Measurements from ENCODE around the gene RRAD. TPM values are rescaled to one million over a fixed set of nuclear protein-coding genes. Genes with fewer than 3 reads are reported as not detected.
A peak's percentile ranks its signal among the peaks of the same experiment; 100 is the strongest.

The RRAD gene
- total and polyA plus RNA-seq, 2 of the 4 experiments (the other 2 are of a cell fraction) = 1.3 to 2.1 TPM

DNA sequence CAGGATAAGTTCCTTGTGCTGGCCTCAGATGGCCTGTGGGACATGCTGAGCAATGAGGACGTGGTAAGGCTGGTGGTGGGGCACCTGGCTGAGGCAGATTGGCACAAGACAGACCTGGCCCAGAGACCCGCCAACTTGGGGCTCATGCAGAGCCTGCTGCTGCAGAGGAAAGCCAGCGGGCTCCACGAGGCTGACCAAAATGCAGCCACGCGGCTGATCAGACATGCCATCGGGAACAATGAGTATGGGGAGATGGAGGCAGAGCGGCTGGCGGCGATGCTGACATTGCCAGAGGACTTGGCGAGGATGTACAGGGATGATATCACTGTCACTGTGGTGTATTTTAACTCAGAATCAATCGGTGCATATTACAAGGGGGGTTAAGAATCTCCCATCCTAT lies 39.8 kb downstream of the RRAD start:
- BruUV-seq (replicated peaks) = no TSS peak
- no peak for ATAC-seq (ENCODE audit: low read depth)

More for the DNA sequence above, 39.8 kb downstream of the RRAD start:
- dilution Hi-C loops (cut with HindIII; ENCODE audit: low sequenced_read_pairs, unreplicated experiment) (no loop called here), in situ Hi-C loops (cut with MboI; ENCODE audit: low sequenced_read_pairs) (no loop called here), intact Hi-C loops (cut with micrococcal nuclease) (no loop called here)
- H2BK15ac ChIP-seq (ENCODE audit: low read depth, low read length) = no peak overlapping the region
- H3K36me3 ChIP-seq (ENCODE audit: control insufficient read depth, insufficient read depth, low read length) = peaks cover 16% of the 10 kb centered on the region
- peaks cover 15 to 48% of the 10 kb centered on the region in 2 experiments for H3K79me1 ChIP-seq (ENCODE audit: low read depth in 1 of 2, low read length in 2 of 2)
- no peak for DNase-seq
- H2BK120ac ChIP-seq (ENCODE audit: low read depth, low read length) = peak overlapping the region; percentile 5; the same call in 1 of the 2 replicates
- peak overlapping the region; percentile 24 for H3K4ac ChIP-seq (ENCODE audit: low read depth, low read length)
- H3K18ac ChIP-seq (ENCODE audit: low read depth, low read length) = no peak overlapping the region; the same call in 1 of the 2 replicates
- no peak overlapping the region for H2AFZ ChIP-seq (replicated peaks; ENCODE audit: low read length, poor library complexity)
- peak overlapping the region; percentile 66 for H2BK5ac ChIP-seq (ENCODE audit: low read depth, low read length, poor library complexity, severe bottlenecking)
- H3K9me1 ChIP-seq (ENCODE audit: insufficient read depth, low read length) = peaks cover 13% of the 10 kb centered on the region
- TF ChIP-seq POLR2A (IDR thresholded peaks at IDR 0.05; ENCODE audit: low read depth, low read length) (no peak), RCOR1 (IDR thresholded peaks at IDR 0.05; ENCODE audit: insufficient replicate concordance, low read length) (no peak), SMC3 (IDR thresholded peaks at IDR 0.05; ENCODE audit: low read depth, low read length) (no peak), RFX5 (IDR thresholded peaks at IDR 0.05; ENCODE audit: low read depth, low read length) (no peak), NFE2L2 (IDR thresholded peaks at IDR 0.05; ENCODE audit: low read depth, low read length) (no peak), RAD21 (IDR thresholded peaks at IDR 0.05; ENCODE audit: low read length) (no peak)
- H3K56ac ChIP-seq (ENCODE audit: extremely low read depth, insufficient read depth, low read length) = no peak overlapping the region
- no peak overlapping the region for H4K8ac ChIP-seq (ENCODE audit: low read depth in 2 of 2, low read length in 2 of 2)
- H2AK5ac ChIP-seq (ENCODE audit: low read depth, low read length) = peak overlapping the region; percentile 63; the same call in 1 of the 2 replicates
- 0 out of 2 replicates have a peak overlapping the region, but pooled peaks have one; percentile 1 for H2BK20ac ChIP-seq (ENCODE audit: low read depth, low read length)
- H2AK9ac ChIP-seq (replicated peaks; ENCODE audit: low read depth, low read length, poor library complexity) = peak overlapping the region; percentile 6
- H3K4me2 ChIP-seq (ENCODE audit: low read depth, low read length) = no peak overlapping the region
- no peaks in the 10 kb centered on the region for H3K9me3 ChIP-seq (ENCODE audit: control insufficient read depth, insufficient read depth, low read length)
- H4K5ac ChIP-seq (ENCODE audit: low read depth, low read length) = no peak overlapping the region; the same call in 1 of the 2 replicates
- H3K27ac ChIP-seq (ENCODE audit: insufficient read depth, low read length) = peak overlapping the region; percentile 26; the same call in 1 of the 2 replicates
- H3K4me1 ChIP-seq (ENCODE audit: control insufficient read depth, insufficient read depth, low read length) = peaks cover 16% of the 10 kb centered on the region
- H3K27me3 ChIP-seq (ENCODE audit: control insufficient read depth, insufficient read depth, low read length) = no peaks in the 10 kb centered on the region
- CTCF ChIA-PET = interaction anchor here (1.0 to 2.2 kb wide), 2 partner anchors 10 to 12 kb away, joined by 4 to 9 read pairs; no protein-coding TSS in a partner anchor
- POLR2A ChIA-PET (ENCODE audit: unreplicated experiment) = interaction anchor here (0.9 kb wide), 1 partner anchor 13 kb away, joined by 4 read pairs; no protein-coding TSS in a partner anchor
- no peak overlapping the region; the same call in 1 of the 2 replicates for H4K91ac ChIP-seq (ENCODE audit: insufficient read depth, low read depth, low read length)
- no peak overlapping the region for H3K9ac ChIP-seq (ENCODE audit: low read depth, low read length)
- WGBS, 2 experiments (ENCODE audit: extremely low coverage in 2 of 2, insufficient read length in 1 of 2) = 95% methylated on average over 4 of the region's 12 CpGs; no CpG with 5 or more reads in 1 of the 2 experiments
- no peak overlapping the region for H3K14ac ChIP-seq (replicated peaks; ENCODE audit: low read depth, low read length)
- H3K4me3 ChIP-seq (ENCODE audit: insufficient read depth, low read depth, low read length) = no peak overlapping the region
- peaks cover 10% of the 10 kb centered on the region; the same call in 1 of the 2 replicates for H4K20me1 ChIP-seq (ENCODE audit: insufficient read depth, low read length)
- H3K23ac ChIP-seq (ENCODE audit: low read depth, low read length) = no peak overlapping the region

Data from IMR-90 (cell line).